Femur (tissue), 1 donor: Measurements from ENCODE around the gene C6orf15.

Experiments
- DNase-seq: peaks from one replicate; pipeline ENCODE4 v3.0.0-alpha.2; 2017

The C6orf15 gene

GRCh38 chr6:31112478-31112877 is at the start of gene C6orf15:
TSS of gene C6orf15 (minus strand) at chr6:31112575. CDS start at chr6:31112555, 20 bp downstream.
- DNase-seq: no peak

GRCh38 chr6:31161216-31162126 is 49.1 kb upstream of the C6orf15 start:
- no peak for DNase-seq

DNA sequence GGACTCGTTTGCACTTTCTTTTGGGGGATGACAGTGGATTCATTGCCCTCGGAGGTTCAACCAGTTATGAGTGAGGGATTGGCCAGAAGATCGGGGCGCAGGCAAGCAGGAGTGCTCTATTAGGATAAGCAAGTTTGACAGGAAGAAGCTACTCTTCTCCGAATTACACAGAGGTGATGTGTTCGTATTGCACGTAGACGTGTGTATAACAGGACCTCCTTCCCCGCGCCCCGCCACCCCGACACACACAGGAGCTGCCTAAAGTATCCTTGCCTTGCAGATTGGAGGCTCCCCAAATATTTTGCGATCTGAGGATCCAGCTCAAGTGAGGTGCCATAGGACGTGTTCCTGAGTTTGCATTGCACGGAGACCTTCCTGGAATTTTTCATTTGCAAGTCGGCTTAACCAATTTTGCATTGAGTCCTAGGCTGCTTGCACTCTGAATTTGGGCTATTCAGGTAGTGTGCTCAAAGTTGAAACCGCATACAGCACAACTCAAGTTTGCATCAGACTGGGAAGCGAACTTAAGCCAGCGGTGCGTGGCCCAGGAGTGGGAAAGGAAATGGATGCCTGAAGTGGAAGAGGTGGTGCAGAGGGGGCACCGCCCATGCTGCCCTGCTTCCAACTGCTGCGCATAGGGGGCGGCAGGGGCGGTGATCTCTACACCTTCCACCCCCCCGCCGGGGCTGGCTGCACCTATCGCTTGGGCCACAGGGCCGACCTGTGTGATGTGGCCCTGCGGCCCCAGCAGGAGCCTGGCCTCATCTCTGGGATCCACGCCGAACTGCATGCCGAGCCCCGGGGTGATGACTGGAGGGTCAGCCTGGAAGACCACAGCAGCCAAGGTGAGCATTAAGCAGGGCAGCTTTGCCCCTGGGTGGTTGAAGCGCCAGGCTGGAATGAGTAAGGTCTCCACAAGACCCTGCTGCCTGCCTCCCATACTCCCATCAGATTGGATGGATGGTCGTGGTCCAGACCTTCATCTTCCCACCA is 46.8 kb upstream of the C6orf15 start:
- DNase-seq: no peak

GRCh38 chr6:31158140-31158862 is 45.9 kb upstream of the C6orf15 start, which contains the start of gene TCF19:
TSS of gene TCF19 (plus strand) at chr6:31158589. CDS start at chr6:31159470, 881 bp downstream.
- peak; percentile 100 for DNase-seq

DNA sequence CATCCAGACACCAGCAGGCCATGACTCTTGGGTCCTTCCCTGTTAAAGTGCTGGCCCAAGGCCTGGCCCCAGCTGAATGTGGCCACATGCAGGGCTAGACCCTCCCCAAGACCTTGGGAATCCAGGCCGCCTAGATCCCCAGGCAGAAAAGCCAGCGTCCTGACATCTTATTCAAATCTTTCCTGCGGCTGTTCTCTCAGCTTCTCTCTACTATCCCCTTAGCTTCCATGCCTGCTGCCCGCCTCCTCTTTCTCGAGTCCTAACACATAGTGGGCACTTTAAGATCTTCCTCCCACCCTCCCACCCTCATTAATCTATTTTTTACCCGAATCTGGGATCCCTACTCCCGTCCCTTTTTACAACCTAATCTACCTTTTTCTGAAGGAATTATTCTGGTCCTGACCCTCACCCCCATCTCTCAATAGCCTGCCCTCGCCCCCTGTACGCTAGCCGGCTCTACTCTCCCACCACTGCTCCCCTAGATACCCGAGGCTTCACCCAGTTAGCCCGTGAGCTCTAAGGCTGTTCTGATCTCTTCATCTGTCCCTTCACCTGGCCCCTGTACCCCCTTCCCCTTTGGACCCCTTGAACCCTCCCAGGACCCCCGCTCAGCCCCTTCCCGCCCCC is 45.3 kb upstream of the C6orf15 start, which contains the start of gene CCHCR1:
Gene CCHCR1, minus strand, starts transcription at position 290 of the 627 bp plus-strand sequence. Its CDS starts 202 bp downstream, at position 88.
- DNase-seq: no peak

GRCh38 chr6:31156641-31157040 is 44.3 kb upstream of the C6orf15 start:
- DNase-seq: no peak

GRCh38 chr6:31154436-31154835 is 42.1 kb upstream of the C6orf15 start:
- DNase-seq: no peak

DNA sequence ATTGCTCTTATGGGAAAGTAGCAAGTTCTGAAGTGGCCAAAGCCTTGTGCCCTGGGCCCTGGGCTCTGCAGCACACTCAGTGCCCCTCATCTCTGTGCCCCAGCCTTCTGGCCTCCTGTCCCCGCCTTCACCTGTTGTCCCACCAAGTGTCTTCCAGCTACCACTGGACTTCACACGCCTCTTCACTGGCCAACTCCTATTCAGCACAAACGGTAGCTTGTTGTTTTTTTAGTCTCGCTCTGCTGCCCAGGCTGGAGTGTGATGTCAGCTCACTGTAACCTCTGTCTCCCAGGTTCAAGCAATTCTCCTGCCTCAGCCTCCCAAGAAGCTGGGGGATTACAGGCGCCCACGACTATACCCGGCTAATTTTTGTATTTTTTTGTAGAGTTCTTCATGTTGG is 40.4 kb upstream of the C6orf15 start:
- no peak for DNase-seq

GRCh38 chr6:31149827-31150447 is 37.6 kb upstream of the C6orf15 start:
- no peak for DNase-seq

- DNase-seq: no peak
These were observed 33.0 kb upstream of the C6orf15 start for GRCh38 chr6:31145386-31145785.

- no peak for DNase-seq
These were observed 32.6 kb upstream of the C6orf15 start for GRCh38 chr6:31144970-31145340.

DNA sequence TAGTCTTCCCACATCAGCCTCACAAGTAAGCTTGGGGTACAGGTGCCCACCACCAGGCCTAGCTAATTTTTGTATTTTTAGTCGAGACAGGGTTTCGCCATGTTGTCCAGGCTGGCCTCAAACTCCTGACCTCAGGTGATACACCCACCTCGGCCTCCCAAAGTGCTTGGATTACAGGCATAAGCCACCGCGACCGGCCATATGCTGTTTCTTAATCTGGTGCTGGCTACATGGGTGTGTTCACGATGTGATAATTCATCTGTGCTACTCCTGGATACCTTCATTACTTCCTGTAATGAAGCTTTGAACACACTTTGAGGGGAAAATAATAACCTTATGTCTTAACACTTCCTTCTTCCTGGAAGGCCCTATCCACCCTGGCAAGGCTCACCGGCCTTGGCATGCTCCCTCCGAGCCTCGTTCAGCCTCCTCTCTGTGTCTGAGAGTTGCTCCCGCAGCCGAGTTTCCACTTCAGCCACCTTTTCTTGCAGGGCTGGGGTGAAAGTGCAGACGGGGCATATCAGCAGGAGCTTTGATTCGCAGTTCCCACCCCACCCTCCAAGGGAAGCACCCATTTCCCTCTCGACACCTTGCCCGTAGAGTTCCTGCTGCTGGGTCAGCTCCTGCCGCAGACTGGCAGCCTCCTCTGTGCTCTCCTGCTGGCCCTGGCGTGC is 32.1 kb upstream of the C6orf15 start:
- DNase-seq: no peak

GRCh38 chr6:31143148-31143547 is 30.8 kb upstream of the C6orf15 start:
- peak; percentile 57 for DNase-seq

DNA sequence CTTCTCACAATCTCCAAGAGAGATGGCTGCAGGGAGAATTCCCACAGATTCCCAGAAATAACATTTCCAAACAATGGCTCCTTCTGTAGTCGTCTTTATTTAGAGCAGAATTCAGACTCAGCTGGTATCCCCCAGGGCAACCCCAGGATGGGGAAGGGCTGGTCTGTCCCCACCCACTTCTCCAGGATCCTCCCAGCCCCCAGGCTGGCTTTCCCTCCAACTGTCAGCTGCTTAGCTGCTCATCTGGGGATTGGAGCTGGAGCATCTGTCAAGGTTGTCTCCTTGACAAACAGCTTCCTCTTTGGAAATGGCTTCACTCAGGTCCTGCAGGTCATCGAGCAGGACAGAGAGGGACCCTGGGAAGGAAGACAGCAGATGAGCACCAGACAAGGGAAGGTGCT is 30.0 kb upstream of the C6orf15 start:
- DNase-seq: no peak

DNA sequence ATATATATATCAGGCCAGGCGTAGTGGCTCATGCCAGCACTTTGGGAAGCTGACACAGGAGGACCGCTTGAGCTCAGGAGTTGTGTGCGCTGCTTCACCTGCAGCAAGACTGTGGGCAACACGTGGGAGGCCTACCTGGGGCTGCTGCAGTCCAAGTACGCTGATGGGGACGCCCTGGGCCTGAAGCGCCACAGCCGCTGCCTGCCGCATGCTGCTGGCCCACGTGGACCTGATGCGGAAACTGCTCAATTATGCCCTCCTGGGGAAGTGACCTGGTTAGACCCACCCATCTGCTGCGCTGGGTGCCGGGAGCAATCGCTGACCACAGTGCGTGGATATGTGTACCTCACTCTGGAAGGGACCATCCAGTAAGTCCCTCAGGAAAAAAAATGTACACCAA is 28.3 kb upstream of the C6orf15 start:
- DNase-seq: no peak

- no peak for DNase-seq
These were observed 27.2 kb upstream of the C6orf15 start for GRCh38 chr6:31139599-31139998.

DNA sequence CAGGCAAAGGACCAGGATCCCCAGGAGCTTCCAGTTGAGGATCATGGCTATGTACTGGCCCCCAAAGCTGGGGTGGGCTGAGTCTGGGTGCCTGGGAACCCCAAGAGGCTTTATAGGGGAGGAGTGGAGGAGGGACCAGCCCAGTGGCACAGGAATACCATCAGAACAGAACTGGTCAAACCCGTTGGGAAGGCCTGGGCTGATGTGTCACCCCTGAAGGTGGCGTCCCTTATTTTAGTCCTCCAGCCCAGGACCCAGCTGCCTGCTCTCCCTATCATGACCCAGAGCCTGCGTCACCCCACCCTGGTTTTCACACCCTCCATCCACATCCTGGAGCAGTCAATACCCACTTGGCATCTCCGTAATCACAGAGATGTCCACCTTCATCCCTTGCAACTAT is 26.6 kb upstream of the C6orf15 start, which contains the start of gene PSORS1C2:
Gene PSORS1C2, minus strand, starts transcription at position 85 of the 400 bp plus-strand sequence. Its CDS starts 40 bp downstream, at position 45.
- DNase-seq: no peak

- DNase-seq: no peak
These were observed 23.3 kb upstream of the C6orf15 start for GRCh38 chr6:31135710-31136109.

- DNase-seq: no peak
These were observed 20.4 kb upstream of the C6orf15 start for GRCh38 chr6:31132806-31133205.

DNA sequence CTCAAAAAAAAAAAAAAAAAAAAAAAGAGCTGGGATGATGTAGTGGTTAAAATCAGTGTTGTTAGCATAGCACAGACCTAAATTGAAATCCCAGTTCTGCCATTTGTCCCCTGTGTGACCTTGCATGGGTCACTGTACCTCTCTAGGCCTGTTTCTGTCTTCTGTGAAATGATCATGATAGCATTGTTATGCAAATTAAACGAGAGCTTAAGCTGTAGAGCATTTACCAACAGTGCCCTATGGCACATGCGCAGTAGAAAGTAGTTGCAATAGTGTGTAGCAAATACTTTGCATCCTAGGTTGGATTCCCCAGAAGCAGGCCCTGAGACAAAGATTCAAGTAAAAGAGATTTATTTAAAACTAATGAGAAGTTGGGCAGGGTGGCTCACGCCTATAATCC is 19.2 kb upstream of the C6orf15 start:
- no peak for DNase-seq

DNA sequence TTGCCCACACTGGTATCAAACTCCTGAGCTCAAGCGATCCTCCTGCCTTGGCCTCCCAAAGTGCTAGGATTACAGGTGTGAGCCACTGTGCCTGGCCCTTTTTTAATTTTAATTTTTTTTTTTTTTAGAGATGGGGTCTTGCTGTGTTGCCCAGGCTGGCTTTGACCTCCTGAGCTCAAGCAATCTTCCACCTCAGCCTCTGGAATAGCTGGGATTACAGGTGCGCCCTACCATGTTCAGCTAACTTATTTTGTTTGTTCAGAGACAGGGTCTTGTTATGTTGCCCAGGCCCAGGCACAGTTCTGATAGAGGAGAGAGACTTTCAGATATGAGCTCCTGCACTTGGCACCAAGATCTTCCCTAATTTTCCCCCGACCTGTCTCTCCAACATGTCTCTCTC is 18.4 kb upstream of the C6orf15 start:
- DNase-seq: no peak
